NCI-H2196 (cell line): Measurements from ENCODE around the gene P3H3.

ENCODE experiments used
- DNase-seq: peaks from one replicate; lab custom pipeline; 2025; ENCODE audit not compliant: unreplicated experiment; lab: John Stamatoyannopoulos, UW

The P3H3 gene

DNA sequence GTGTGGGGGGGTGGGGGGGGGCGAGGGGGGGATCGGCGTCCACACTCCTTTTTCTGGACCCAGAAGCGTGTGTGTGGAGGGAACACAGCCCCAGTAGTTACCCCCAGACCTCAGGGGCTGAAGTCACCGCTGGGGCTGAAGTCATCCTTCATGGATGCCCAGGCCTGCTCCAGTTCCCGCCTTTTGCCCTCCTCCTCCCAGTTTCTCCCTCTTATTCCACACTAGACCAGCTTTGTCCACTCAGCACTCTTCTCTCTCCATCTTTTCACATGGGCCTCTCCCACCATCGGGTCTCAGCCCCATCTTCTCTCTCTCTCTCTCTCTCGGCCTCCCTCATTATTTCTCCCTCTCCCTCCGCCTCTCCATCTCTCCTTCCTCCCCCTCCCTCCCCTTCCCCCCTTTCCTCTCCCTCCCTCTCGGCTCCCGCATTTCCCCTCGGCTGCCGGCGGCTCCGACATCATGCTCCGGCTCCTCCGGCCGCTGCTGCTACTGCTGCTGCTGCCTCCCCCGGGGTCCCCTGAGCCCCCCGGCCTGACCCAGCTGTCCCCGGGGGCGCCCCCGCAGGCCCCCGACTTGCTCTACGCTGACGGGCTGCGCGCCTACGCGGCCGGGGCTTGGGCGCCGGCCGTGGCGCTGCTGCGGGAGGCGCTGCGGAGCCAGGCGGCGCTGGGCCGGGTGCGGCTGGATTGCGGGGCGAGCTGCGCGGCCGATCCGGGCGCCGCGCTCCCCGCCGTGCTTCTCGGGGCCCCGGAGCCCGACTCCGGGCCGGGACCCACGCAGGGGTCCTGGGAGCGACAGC is at the start of gene P3H3:
P3H3 (plus strand) TSS at position 426 of the 799 bp plus-strand sequence; CDS start at position 460, 34 bp downstream.
- peak; percentile 41 for DNase-seq

DNA sequence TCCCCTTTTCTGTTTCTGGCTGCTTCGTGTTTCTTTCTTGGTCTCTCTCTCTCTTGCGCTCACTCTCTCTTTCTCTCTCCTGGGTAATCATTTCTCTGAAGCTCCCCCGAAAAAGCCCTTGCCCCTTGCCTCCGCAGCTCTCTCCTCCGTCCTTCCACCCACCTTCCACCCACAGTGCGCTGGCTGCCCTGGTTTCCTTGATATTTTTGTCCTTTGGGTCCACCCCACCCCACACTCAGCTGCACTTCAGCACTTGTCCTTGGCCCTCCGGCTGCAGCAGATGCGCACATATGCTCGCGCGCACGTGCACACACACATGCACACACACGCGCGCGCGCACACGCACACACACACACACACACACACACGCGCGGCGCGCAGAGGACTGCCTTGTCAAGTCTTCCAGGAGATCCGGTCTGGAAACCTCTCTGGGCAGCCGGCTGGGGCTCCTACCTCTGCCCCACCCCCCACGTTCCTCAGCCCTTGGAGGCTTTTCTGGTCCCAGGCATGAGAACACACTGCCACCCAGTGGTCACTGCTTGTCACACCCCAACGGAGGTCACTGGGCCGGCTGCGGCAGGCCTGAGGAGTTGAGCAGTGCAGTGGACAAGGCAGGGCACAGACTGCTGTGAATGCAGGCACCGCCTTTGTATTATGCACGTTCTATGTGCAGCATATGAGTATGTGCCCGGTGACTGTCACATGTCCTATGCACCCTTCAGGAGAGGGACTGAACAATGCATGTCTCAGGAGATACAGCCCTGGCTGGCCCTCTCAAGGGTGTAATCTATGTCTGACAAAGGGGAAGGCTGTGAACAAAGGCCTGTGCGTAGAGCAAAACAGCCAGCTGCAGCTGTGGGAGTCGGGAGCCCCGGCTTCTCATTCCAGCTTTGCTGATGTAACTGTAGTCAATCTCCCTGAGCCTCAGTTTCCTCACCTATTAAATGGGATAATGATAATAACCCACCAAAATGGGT is 49.3 kb upstream of the P3H3 start:
- DNase-seq: peak; percentile 84

- DNase-seq: no peak
Observed at GRCh38 chr12:6779708-6780432, 48.3 kb upstream of the P3H3 start.

GRCh38 chr12:6780573-6780972 is 47.6 kb upstream of the P3H3 start:
- no peak for DNase-seq

GRCh38 chr12:6782119-6782518 is 46.1 kb upstream of the P3H3 start:
- DNase-seq: no peak

GRCh38 chr12:6782850-6783566 is 45.2 kb upstream of the P3H3 start:
- DNase-seq: no peak

GRCh38 chr12:6783828-6784227 is 44.4 kb upstream of the P3H3 start:
- no peak for DNase-seq

DNA sequence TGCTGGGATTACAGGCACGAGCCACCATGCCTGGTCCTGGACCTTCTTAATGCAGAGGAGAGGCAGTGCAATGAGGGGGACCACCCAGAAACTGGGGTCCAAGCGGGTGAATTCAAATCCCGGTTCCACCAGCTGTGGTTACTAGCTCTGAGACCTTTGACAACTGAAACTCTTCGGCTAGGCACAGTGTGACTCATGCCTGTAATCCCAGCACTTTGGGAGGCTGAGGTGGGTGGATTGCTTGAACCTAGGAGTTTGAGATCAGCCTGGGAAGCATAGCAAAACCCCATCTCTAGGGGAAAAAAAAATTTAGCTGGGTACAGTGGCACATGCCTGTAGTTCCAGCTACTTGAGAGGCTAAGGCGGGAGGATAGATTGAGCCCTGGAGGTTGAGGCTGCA is 43.9 kb upstream of the P3H3 start:
- DNase-seq: no peak

- DNase-seq: no peak
Observed at GRCh38 chr12:6784761-6785160, 43.4 kb upstream of the P3H3 start.

- DNase-seq: no peak
Observed at GRCh38 chr12:6786416-6787094, 41.7 kb upstream of the P3H3 start.

- no peak for DNase-seq
Observed at GRCh38 chr12:6787309-6787708, 40.9 kb upstream of the P3H3 start.

- no peak for DNase-seq
Observed at GRCh38 chr12:6788972-6789924, 39.0 kb upstream of the P3H3 start, which contains the start of gene CD4. TSS of gene CD4 (plus strand) at chr12:6789528. CDS start at chr12:6800139, 10,611 bp downstream.

- no peak for DNase-seq
Observed at GRCh38 chr12:6790496-6791150, 37.6 kb upstream of the P3H3 start.

GRCh38 chr12:6791931-6792520 is 36.2 kb upstream of the P3H3 start:
- DNase-seq: no peak

- no peak for DNase-seq
Observed at GRCh38 chr12:6792522-6793201, 35.5 kb upstream of the P3H3 start.

- no peak for DNase-seq
Observed at GRCh38 chr12:6795088-6795487, 33.1 kb upstream of the P3H3 start.

DNA sequence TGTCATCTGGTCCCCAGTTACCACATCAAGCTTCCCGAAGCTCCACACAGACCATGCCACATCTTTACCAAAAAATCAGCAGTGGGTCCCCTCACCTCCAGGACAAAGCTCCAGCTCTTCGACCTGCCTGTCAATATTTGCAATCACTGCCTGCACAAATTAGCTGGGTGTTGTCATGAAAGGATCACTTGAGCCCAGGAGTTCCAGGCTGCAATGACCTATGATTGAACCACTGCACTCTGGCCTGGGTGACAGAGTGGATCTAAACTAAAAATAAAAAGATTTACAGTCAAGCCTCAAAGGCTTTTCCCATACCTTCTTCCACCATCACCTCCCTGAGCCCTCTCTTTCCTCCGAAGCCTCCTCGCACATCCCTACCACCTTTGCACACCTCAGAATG is 31.6 kb upstream of the P3H3 start:
- no peak for DNase-seq
